Neural cell (in vitro differentiated cells): Measurements from ENCODE around the gene CFAP58. TPM values are rescaled to one million over a fixed set of nuclear protein-coding genes. Genes with fewer than 3 reads are reported as not detected.
A peak's percentile ranks its signal among the peaks of the same experiment; 100 is the strongest.
"Not testable (repeated sequence)": the region's sequence is repeated elsewhere in the genome, so short reads cannot be mapped to it uniquely, and the experiment has no call there.

Experiments
- H2AFZ ChIP-seq: fragments of 200-600, 300-800 bp; sonication (generic), shearing (Covaris generic); 2 replicates; pipeline ENCODE4 v1.6.0; 2014; ENCODE audit warnings: low read depth, mild to moderate bottlenecking, antibody characterized with exemption, low read length, moderate library complexity
- H3F3A ChIP-seq: fragments of 200-600 bp; shearing (Covaris generic); 2 replicates; pipeline ENCODE4 v1.6.1; 2016; ENCODE audit warnings: mild to moderate bottlenecking, moderate library complexity, mixed read lengths, antibody characterized with exemption, low read length; ENCODE audit not compliant: insufficient read depth, poor library complexity, severe bottlenecking
- H3K27ac ChIP-seq: fragments of 200-600, 300-800 bp; sonication (generic), shearing (Covaris generic); 2 replicates; pipeline ENCODE4 v1.5.1; 2014; ENCODE audit warnings: mild to moderate bottlenecking, low read length, moderate library complexity
- H3K27me3 ChIP-seq: fragments of 300-800, 200-600 bp; sonication (generic), shearing (Covaris generic); 2 replicates; pipeline ENCODE4 v1.6.0; 2014; ENCODE audit warnings: mild to moderate bottlenecking, low read depth, low read length, moderate library complexity; ENCODE audit not compliant: insufficient read depth
- H3K36me3 ChIP-seq: fragments of 300-800, 200-600 bp; sonication (generic), shearing (Covaris generic); 2 replicates; pipeline ENCODE4 v1.5.1; 2014; ENCODE audit warnings: mild to moderate bottlenecking, antibody characterized with exemption, low read length, moderate library complexity; ENCODE audit not compliant: insufficient read depth
- H3K4me2 ChIP-seq: fragments of 300-800, 200-600 bp; sonication (generic), shearing (Covaris generic); 2 replicates; pipeline ENCODE4 v1.6.0; 2014; ENCODE audit warnings: mild to moderate bottlenecking, low read length
- H3K4me3 ChIP-seq: fragments of 300-800, 200-600 bp; sonication (generic), shearing (Covaris generic); 2 replicates; pipeline ENCODE4 v1.5.1; 2014; ENCODE audit warnings: mild to moderate bottlenecking, low read length, moderate library complexity
- H3K79me2 ChIP-seq: fragments of 200-600 bp; shearing (Covaris generic); replicated peaks from 2 replicates; pipeline ENCODE4 v1.6.0; 2014; ENCODE audit warnings: mild to moderate bottlenecking, low read length, moderate library complexity; ENCODE audit not compliant: insufficient read depth
- H3K9ac ChIP-seq: fragments of 300-800, 200-600 bp; sonication (generic), shearing (Covaris generic); 2 replicates; pipeline ENCODE4 v1.6.1; 2016; ENCODE audit warnings: mild to moderate bottlenecking, low read length, mixed read lengths
- H3K9me2 ChIP-seq: fragments of 200-600 bp; shearing (Covaris generic); 2 replicates; pipeline ENCODE4 v1.6.1; 2016; ENCODE audit warnings: mild to moderate bottlenecking, low read length, mixed read lengths; ENCODE audit not compliant: insufficient read depth
- H3K9me3 ChIP-seq: fragments of 200-600, 300-800 bp; sonication (generic), shearing (Covaris generic); 2 replicates; pipeline ENCODE4 v1.6.1; 2016; ENCODE audit warnings: mild to moderate bottlenecking, mixed run types, low read length, moderate library complexity, mixed read lengths
- H4K20me1 ChIP-seq: fragments of 200-600 bp; shearing (Covaris generic); 2 replicates; pipeline ENCODE4 v1.6.1; 2016; ENCODE audit warnings: mild to moderate bottlenecking, mixed run types; ENCODE audit not compliant: insufficient read depth
- EP300 ChIP-seq: fragments of 450-650 bp; conservative IDR thresholded peaks from 2 replicates; pipeline ENCODE4 v1.6.1; 2014; ENCODE audit warnings: antibody characterized with exemption, mild to moderate bottlenecking, moderate library complexity; ENCODE audit not compliant: poor library complexity, severe bottlenecking
- EZH2 ChIP-seq: fragments of 200-600, 300-800 bp; shearing (Covaris generic), sonication (generic); IDR thresholded peaks from 2 replicates; pipeline ENCODE4 v1.6.1; 2014; ENCODE audit warnings: antibody characterized with exemption, low read length, borderline replicate concordance, mild to moderate bottlenecking; ENCODE audit not compliant: insufficient read depth, poor library complexity, severe bottlenecking
- MXI1 ChIP-seq: fragments of 450-650 bp; conservative IDR thresholded peaks from 2 replicates; pipeline ENCODE4 v1.6.1; 2014; ENCODE audit warnings: antibody characterized with exemption, mild to moderate bottlenecking; ENCODE audit not compliant: poor library complexity, severe bottlenecking
- POLR2AphosphoS5 ChIP-seq: IDR thresholded peaks from 2 replicates; pipeline ENCODE4 v1.6.1; 2012
- RAD21 ChIP-seq: fragments of 450-650 bp; conservative IDR thresholded peaks from 2 replicates; pipeline ENCODE4 v1.6.1; 2014; ENCODE audit warnings: antibody characterized with exemption, mild to moderate bottlenecking, moderate library complexity
- REST ChIP-seq: IDR thresholded peaks from 2 replicates; pipeline ENCODE4 v1.6.1; 2012; ENCODE audit warnings: borderline replicate concordance
- SMC3 ChIP-seq: fragments of 450-650 bp; conservative IDR thresholded peaks from 2 replicates; pipeline ENCODE4 v1.6.1; 2014; ENCODE audit warnings: antibody characterized with exemption, mild to moderate bottlenecking, moderate library complexity; ENCODE audit not compliant: poor library complexity
- TAF1 ChIP-seq: IDR thresholded peaks from 2 replicates; pipeline ENCODE4 v1.6.1; 2012; ENCODE audit warnings: low read depth
- polyA plus RNA-seq: library from polyadenylated mRNA; depleted of rRNA; stranded (reverse); fragments of >200 nt; gene quantifications from 2 replicates; pipeline ENCODE4 v1.2.3, GENCODE V29; 2014
- TF ChIP-seq, protein P1 (sequence below): fragments of 450-650 bp; IDR thresholded peaks from 2 replicates; pipeline ENCODE4 v1.5.1; 2014; ENCODE audit warnings: antibody characterized with exemption, mild to moderate bottlenecking, moderate library complexity; ENCODE audit not compliant: poor library complexity, severe bottlenecking

Gene CFAP58
- polyA plus RNA-seq, 1 donor from 2014 or later: not detected

GRCh38 chr10:104457543-104457828, 103.9 kb downstream of the CFAP58 start:
- Histone ChIP-seq H2AFZ (no peak overlapping the region), H3K9ac (no peak overlapping the region), H3K79me2 (no peaks in the 10 kb centered on the region), H3K36me3 (no peaks in the 10 kb centered on the region), H3K9me3 (no peaks in the 10 kb centered on the region), H3K4me3 (no peak overlapping the region), H4K20me1 (no peaks in the 10 kb centered on the region), H3F3A (no peaks in the 10 kb centered on the region), H3K27me3 (no peaks in the 10 kb centered on the region), H3K27ac (no peak overlapping the region), H3K9me2 (no peaks in the 10 kb centered on the region), H3K4me2 (no peak overlapping the region)
- TF ChIP-seq SMC3 (no peak), POLR2AphosphoS5 (peak; percentile 28)

DNA sequence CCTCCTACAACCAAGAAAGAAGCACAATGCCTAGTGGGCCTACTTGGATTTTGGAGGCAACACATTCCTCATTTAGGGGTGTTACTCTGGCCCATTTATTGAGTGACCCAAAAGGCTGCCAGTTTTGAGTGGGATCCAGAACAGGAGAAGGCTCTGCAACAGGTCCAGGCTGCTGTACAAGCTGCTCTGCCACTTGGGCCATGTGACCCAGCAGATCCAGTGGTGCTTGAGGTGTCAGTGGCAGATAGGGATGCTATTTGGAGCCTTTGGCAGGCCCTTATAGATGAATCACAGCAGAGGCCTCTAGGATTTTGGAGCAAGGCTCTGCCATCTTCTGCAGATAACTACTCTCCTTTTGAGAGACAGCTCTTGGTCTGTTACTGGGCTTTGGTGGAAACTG, 111.9 kb downstream of the CFAP58 start:
- H3K79me2 ChIP-seq, H3K9me3 ChIP-seq, H3F3A ChIP-seq, H3K27me3 ChIP-seq, H3K9ac ChIP-seq, H3K27ac ChIP-seq, H3K4me3 ChIP-seq, H2AFZ ChIP-seq, H3K4me2 ChIP-seq, H4K20me1 ChIP-seq, H3K36me3 ChIP-seq, H3K9me2 ChIP-seq: not testable (repeated sequence)

GRCh38 chr10:104468818-104469217, 115.2 kb downstream of the CFAP58 start:
- H3K79me2 ChIP-seq, H3K27ac ChIP-seq, H3K36me3 ChIP-seq, H3K9me3 ChIP-seq, H2AFZ ChIP-seq, H3K9me2 ChIP-seq, H3K4me3 ChIP-seq, H3K9ac ChIP-seq, H3K4me2 ChIP-seq, H3K27me3 ChIP-seq, H4K20me1 ChIP-seq, H3F3A ChIP-seq: not testable (repeated sequence)

DNA sequence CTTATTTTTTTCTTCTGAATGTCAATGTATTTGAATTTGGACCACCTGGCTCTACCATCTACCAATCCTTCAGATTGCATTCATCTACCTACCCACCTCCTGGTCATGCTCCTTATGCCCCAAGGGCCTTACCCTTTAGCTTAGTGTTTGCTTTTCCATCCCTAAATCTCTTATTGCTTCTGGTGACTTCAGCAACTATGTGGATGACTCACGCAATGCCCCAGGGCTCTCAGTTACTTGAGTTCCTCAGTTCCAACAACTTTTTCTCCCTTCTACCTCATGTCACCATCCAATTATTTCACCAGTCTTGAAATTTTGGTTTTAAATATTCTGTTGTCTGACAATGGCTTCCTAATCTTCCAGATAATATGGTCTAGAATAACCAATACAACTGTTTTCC, 118.9 kb downstream of the CFAP58 start:
- Histone ChIP-seq H3K9me3 (no peaks in the 10 kb centered on the region), H3K9me2 (no peaks in the 10 kb centered on the region), H4K20me1 (no peaks in the 10 kb centered on the region), H3K79me2 (no peaks in the 10 kb centered on the region), H3K4me2 (no peak overlapping the region), H3K4me3 (no peak overlapping the region), H3K27ac (no peak overlapping the region), H2AFZ (no peak overlapping the region), H3K36me3 (no peaks in the 10 kb centered on the region), H3K9ac (no peak overlapping the region), H3K27me3 (no peaks in the 10 kb centered on the region), H3F3A (no peaks in the 10 kb centered on the region)
- TF ChIP-seq EP300 (no peak), REST (no peak), RAD21 (no peak), SMC3 (no peak), MXI1 (no peak), EZH2 (no peak), TAF1 (no peak), POLR2AphosphoS5 (no peak)
- TF ChIP-seq, protein P1, sequence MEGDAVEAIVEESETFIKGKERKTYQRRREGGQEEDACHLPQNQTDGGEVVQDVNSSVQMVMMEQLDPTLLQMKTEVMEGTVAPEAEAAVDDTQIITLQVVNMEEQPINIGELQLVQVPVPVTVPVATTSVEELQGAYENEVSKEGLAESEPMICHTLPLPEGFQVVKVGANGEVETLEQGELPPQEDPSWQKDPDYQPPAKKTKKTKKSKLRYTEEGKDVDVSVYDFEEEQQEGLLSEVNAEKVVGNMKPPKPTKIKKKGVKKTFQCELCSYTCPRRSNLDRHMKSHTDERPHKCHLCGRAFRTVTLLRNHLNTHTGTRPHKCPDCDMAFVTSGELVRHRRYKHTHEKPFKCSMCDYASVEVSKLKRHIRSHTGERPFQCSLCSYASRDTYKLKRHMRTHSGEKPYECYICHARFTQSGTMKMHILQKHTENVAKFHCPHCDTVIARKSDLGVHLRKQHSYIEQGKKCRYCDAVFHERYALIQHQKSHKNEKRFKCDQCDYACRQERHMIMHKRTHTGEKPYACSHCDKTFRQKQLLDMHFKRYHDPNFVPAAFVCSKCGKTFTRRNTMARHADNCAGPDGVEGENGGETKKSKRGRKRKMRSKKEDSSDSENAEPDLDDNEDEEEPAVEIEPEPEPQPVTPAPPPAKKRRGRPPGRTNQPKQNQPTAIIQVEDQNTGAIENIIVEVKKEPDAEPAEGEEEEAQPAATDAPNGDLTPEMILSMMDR: no peak
